Neural progenitor cell (in vitro differentiated cells): ENCODE measurements around the gene SNX1. TPM values are rescaled to one million over a fixed set of nuclear protein-coding genes. Genes with fewer than 3 reads are reported as not detected.

ENCODE experiments used
- DNase-seq: peaks from one replicate; pipeline ENCODE4 v3.0.0-alpha.2; 2016; ENCODE audit warnings: low spot score
- H2AFZ ChIP-seq: fragments of 200-600 bp; sonication (generic); replicated peaks from 2 replicates; pipeline ENCODE4 v1.6.1; 2016; ENCODE audit warnings: antibody characterized with exemption
- H3F3A ChIP-seq: fragments of 200-600 bp; sonication (generic); 2 replicates; pipeline ENCODE4 v1.6.1; 2016; ENCODE audit warnings: antibody characterized with exemption, low read depth
- H3K27ac ChIP-seq: fragments of 200-600 bp; sonication (generic); 2 replicates; pipeline ENCODE4 v1.5.1; 2016; ENCODE audit warnings: mild to moderate bottlenecking
- H3K27me3 ChIP-seq: fragments of 200-600 bp; sonication (generic); 2 replicates; pipeline ENCODE4 v1.6.1; 2016; ENCODE audit warnings: mild to moderate bottlenecking, moderate library complexity
- H3K36me3 ChIP-seq: fragments of 200-600 bp; sonication (generic); 2 replicates; pipeline ENCODE4 v1.5.1; 2016
- H3K4me1 ChIP-seq: fragments of 200-600 bp; sonication (generic); 2 replicates; pipeline ENCODE4 v1.6.1; 2016; ENCODE audit warnings: mixed run types
- H3K4me2 ChIP-seq: fragments of 200-600 bp; sonication (generic); 2 replicates; pipeline ENCODE4 v1.6.1; 2016
- H3K4me3 ChIP-seq: fragments of 200-600 bp; sonication (generic); 2 replicates; pipeline ENCODE4 v1.5.1; 2016
- H3K79me2 ChIP-seq: fragments of 200-600 bp; sonication (generic); 2 replicates; pipeline ENCODE4 v1.6.1; 2016; ENCODE audit warnings: low read depth
- H3K9ac ChIP-seq: fragments of 200-600 bp; sonication (generic); 2 replicates; pipeline ENCODE4 v1.6.1; 2016
- H3K9me3 ChIP-seq: fragments of 200-600 bp; sonication (generic); 2 replicates; pipeline ENCODE4 v1.5.1; 2016; ENCODE audit warnings: low read depth
- H4K20me1 ChIP-seq: fragments of 200-600 bp; sonication (generic); 2 replicates; pipeline ENCODE4 v1.6.1; 2016; ENCODE audit warnings: low read depth
- H3K27ac Mint-ChIP-seq: 3 replicates; pipeline ENCODE4 v1.8.0; 2021; ENCODE audit warnings: mixed read lengths
- H3K27me3 Mint-ChIP-seq: 2 replicates; pipeline ENCODE4 v1.8.0; 2022; ENCODE audit warnings: low read depth, mild to moderate bottlenecking, inconsistent platforms, moderate library complexity, mixed read lengths; ENCODE audit not compliant: insufficient read depth
- H3K36me3 Mint-ChIP-seq: 3 replicates; pipeline ENCODE4 v1.8.0; 2021; ENCODE audit warnings: mixed read lengths
- H3K4me1 Mint-ChIP-seq: 3 replicates; pipeline ENCODE4 v1.8.0; 2021; ENCODE audit warnings: mixed read lengths
- H3K4me3 Mint-ChIP-seq: 3 replicates; pipeline ENCODE4 v1.8.0; 2021; ENCODE audit warnings: mild to moderate bottlenecking, moderate library complexity, mixed read lengths
- H3K9me3 Mint-ChIP-seq: 3 replicates; pipeline ENCODE4 v1.8.0; 2020; ENCODE audit warnings: mixed read lengths
- EZH2 ChIP-seq: fragments of 200-600 bp; sonication (generic); IDR thresholded peaks from 2 replicates; pipeline ENCODE4 v1.6.1; 2017; ENCODE audit warnings: antibody characterized with exemption, mild to moderate bottlenecking, moderate library complexity
- EZH2phosphoT487 ChIP-seq: fragments of 200-600 bp; sonication (generic); IDR thresholded peaks from 2 replicates; pipeline ENCODE4 v1.6.1; 2017; ENCODE audit warnings: antibody characterized with exemption
- total RNA-seq: library from RNA; depleted of rRNA; stranded (reverse); fragments of >200 nt; gene quantifications from 2 replicates; pipeline ENCODE4 v1.2.3, GENCODE V29; 2015; ENCODE audit warnings: low replicate concordance
- TF ChIP-seq, protein P1 (sequence below): fragments of 200-600 bp; sonication (generic); IDR thresholded peaks from 2 replicates; pipeline ENCODE4 v1.5.1; 2017; ENCODE audit warnings: antibody characterized with exemption, mild to moderate bottlenecking

Gene SNX1
- total RNA-seq, 1 donor from 2014 or later, result 24.0 TPM

DNA sequence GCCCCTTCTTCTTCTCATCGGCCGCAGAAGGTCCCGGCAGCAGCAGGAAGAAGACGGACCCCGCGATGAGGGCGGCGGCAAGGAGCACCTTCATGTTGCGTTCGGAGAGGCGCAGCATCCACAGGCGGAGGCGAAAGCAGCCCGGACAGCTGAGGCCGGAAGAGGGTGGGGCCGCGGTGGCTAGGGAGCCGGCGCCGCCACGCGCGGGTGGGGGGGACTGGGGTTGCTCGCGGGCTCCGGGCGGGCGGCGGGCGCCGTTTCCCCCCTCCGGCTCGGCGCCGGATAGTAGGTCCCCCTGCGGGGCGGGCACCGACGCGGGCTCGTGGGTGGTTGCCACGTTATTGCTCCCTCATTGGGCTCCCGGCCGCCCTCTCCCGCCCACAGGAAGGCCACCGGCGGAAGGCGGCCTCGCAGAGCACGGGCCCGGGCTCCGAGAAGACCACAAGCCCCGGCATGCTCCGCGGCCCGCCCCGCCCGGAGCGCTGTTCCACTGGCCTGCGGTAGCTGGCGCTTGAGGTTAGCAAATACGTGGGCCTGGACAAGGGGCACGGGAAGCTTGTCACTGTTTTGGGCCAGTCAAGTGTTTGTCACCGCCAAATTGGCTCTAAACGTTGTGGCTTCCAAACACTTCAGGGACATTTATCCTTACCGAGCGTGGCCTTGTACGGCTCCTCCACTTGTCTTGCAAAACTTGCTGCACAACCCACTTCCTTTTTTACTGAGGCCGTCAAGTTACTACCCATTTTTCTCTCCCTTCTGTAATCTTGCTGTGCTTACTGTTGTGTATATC lies 67.3 kb downstream of the SNX1 start, which contains the start of gene PPIB:
Gene PPIB (minus strand): TSS at position 154 of the 790 bp plus-strand sequence. CDS start 36 bp downstream, at position 118.
- peak; percentile 96 for DNase-seq
- Mint-ChIP-seq H3K4me1 (peaks cover 23% of the 10 kb centered on the region), H3K36me3 (peaks cover 23% of the 10 kb centered on the region), H3K27me3 (no peaks in the 10 kb centered on the region), H3K27ac (peak within 1 kb of the TSS; percentile 43), H3K4me3 (peak within 1 kb of the TSS; percentile 89), H3K9me3 (no peaks in the 10 kb centered on the region)
- H3F3A ChIP-seq, result peaks cover 19% of the 10 kb centered on the region
- peak within 1 kb of the TSS; percentile 65 for H3K9ac ChIP-seq
- H2AFZ ChIP-seq, result peak within 1 kb of the TSS; percentile 65
- no peaks in the 10 kb centered on the region for H3K27me3 ChIP-seq
- peak within 1 kb of the TSS; percentile 96 for H3K4me2 ChIP-seq
- no peak within 1 kb of the TSS for H3K27ac ChIP-seq
- peaks cover 15% of the 10 kb centered on the region for H3K4me1 ChIP-seq
- no peak for TF ChIP-seq EZH2
- TF ChIP-seq, protein P1, sequence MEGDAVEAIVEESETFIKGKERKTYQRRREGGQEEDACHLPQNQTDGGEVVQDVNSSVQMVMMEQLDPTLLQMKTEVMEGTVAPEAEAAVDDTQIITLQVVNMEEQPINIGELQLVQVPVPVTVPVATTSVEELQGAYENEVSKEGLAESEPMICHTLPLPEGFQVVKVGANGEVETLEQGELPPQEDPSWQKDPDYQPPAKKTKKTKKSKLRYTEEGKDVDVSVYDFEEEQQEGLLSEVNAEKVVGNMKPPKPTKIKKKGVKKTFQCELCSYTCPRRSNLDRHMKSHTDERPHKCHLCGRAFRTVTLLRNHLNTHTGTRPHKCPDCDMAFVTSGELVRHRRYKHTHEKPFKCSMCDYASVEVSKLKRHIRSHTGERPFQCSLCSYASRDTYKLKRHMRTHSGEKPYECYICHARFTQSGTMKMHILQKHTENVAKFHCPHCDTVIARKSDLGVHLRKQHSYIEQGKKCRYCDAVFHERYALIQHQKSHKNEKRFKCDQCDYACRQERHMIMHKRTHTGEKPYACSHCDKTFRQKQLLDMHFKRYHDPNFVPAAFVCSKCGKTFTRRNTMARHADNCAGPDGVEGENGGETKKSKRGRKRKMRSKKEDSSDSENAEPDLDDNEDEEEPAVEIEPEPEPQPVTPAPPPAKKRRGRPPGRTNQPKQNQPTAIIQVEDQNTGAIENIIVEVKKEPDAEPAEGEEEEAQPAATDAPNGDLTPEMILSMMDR, result peak; percentile 61
- no peak for TF ChIP-seq EZH2phosphoT487
- H3K4me3 ChIP-seq, result peak within 1 kb of the TSS; percentile 77
- peaks cover 5% of the 10 kb centered on the region for H4K20me1 ChIP-seq
- H3K36me3 ChIP-seq, result no peaks in the 10 kb centered on the region
- H3K79me2 ChIP-seq, result peaks cover 17% of the 10 kb centered on the region
- no peaks in the 10 kb centered on the region for H3K9me3 ChIP-seq

- H3K27ac ChIP-seq, result no peak overlapping the region
- no peak for DNase-seq
- H3K4me3 ChIP-seq, result peak overlapping the region; percentile 77
- no peak for TF ChIP-seq EZH2
- no peak for TF ChIP-seq EZH2phosphoT487
- TF ChIP-seq, protein P1, result no peak
- peaks cover 19% of the 10 kb centered on the region for H3F3A ChIP-seq
- H2AFZ ChIP-seq, result peak overlapping the region; percentile 65
- no peak overlapping the region for H3K9ac ChIP-seq
- no peaks in the 10 kb centered on the region for H3K27me3 ChIP-seq
- peaks cover 5% of the 10 kb centered on the region for H4K20me1 ChIP-seq
- Mint-ChIP-seq H3K9me3 (no peaks in the 10 kb centered on the region), H3K27me3 (no peaks in the 10 kb centered on the region), H3K4me3 (peak overlapping the region; percentile 79), H3K27ac (peak overlapping the region; percentile 2), H3K36me3 (peaks cover 18% of the 10 kb centered on the region), H3K4me1 (peaks cover 20% of the 10 kb centered on the region)
- H3K9me3 ChIP-seq, result no peaks in the 10 kb centered on the region
- peaks cover 17% of the 10 kb centered on the region for H3K79me2 ChIP-seq
- H3K4me2 ChIP-seq, result peak overlapping the region; percentile 62
- peaks cover 15% of the 10 kb centered on the region for H3K4me1 ChIP-seq
- H3K36me3 ChIP-seq, result no peaks in the 10 kb centered on the region
These were observed 68.0 kb downstream of the SNX1 start for GRCh38 chr15:64163659-64164362.

DNA sequence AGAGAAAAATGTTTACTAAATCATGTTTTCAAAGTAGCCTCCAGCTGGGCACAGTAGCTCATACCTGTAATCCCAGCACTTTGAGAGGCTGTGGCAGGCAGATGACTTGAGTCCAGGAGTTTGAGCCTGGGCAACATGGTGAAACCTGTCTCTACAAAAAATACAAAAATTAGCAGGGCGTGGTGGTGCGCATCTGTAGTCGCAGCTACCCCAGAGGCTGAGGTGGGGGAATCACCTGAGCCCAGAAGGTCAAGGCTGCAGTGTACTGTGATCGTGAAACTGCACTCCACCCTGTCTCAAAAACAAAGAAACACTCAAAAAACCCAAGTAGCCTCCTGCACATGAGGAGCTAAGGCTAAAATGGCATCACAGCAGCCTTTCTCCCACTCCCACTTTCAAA lies 68.7 kb downstream of the SNX1 start:
- no peaks in the 10 kb centered on the region for H3K9me3 ChIP-seq
- H3K4me3 Mint-ChIP-seq, result no peak overlapping the region

More for the DNA sequence above, 68.7 kb downstream of the SNX1 start:
- no peaks in the 10 kb centered on the region for H3K27me3 Mint-ChIP-seq
- no peak overlapping the region for H3K27ac Mint-ChIP-seq
- Histone ChIP-seq H3K4me3 (no peak overlapping the region), H2AFZ (no peak overlapping the region), H3K4me1 (peaks cover 15% of the 10 kb centered on the region), H3K9ac (no peak overlapping the region), H3K27me3 (no peaks in the 10 kb centered on the region), H3K36me3 (no peaks in the 10 kb centered on the region), H3K79me2 (peaks cover 17% of the 10 kb centered on the region), H4K20me1 (peaks cover 5% of the 10 kb centered on the region), H3F3A (peaks cover 19% of the 10 kb centered on the region), H3K4me2 (no peak overlapping the region), H3K27ac (no peak overlapping the region)
- no peak for DNase-seq
- H3K4me1 Mint-ChIP-seq, result peaks cover 20% of the 10 kb centered on the region
- H3K36me3 Mint-ChIP-seq, result peaks cover 16% of the 10 kb centered on the region
- TF ChIP-seq EZH2 (no peak), EZH2phosphoT487 (no peak)
- TF ChIP-seq, protein P1, result no peak
- no peaks in the 10 kb centered on the region for H3K9me3 Mint-ChIP-seq
